HG02973 (cell line): ENCODE results near the gene B4GALT4.
"Not testable (repeated sequence)": the region's sequence is repeated elsewhere in the genome, so short reads cannot be mapped to it uniquely, and the experiment has no call there.

ENCODE experiments used
- ATAC-seq: cut with Tn5 transposase; IDR thresholded peaks from one replicate; pipeline ENCODE4 v1.9.1; 2021; ENCODE audit warnings: moderate library complexity; ENCODE audit not compliant: unreplicated experiment

Gene B4GALT4

DNA sequence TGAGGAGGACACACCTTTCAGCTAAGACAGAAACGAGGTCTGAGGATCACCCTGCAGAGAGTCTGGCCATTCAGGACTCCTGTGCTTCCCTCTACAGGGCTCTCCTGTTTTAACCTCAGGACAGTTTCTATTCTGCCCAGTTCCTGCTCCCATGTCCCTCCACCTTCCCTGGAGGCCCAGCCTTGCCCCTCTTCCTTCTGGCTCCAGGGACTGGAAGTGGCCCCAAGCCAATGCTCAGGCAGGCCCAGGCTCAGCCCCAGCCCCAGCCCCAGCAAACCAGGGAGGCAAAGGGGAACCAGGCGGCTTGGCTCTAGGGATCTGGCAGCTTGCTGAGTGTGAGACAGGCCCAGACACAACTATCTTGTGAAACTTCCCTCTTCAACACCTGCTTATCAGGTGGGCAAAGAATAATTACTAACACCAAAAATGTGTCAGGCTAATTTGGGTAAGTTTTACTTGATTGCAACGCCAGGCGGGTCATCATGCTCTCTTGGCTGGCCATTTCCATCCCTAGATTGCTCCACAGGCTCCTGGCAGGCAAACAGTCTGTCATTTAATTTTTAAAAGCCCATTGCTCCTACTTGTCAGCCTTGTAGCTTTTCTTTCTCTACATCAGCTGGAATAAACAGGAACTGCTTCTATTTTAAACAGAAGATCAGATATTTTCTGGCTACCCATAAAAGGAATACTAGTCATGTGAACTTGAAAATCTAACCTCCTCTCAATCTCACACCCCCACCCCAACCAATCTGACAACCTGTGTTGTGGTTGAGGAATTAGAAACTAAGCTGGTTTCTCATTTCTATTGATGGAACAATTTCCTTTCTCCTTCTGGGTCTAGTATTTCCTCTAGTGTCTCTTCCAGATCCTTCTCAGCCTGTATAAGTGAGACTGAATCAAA is 33.8 kb downstream of the B4GALT4 start:
- ATAC-seq = no peak

DNA sequence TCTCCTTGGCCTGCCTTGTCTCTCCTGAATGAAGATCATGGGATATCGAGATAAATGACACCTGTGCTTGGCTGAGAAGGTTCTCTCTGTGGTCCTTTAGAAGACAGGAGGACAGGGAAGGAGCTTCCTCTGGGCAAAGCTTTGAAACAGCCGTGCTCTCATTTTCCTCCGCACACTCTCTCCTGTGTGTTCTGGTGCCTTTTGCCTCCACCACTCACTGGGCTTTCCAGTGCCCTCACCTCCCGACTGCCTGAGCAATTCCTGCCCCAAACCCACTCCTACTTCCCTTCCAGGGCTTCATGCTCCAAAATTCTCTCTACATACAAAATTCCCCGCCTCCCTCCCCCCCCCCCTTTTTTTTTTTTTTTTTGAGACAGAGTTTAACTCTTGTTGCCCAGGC is 35.0 kb downstream of the B4GALT4 start:
- no peak for ATAC-seq

DNA sequence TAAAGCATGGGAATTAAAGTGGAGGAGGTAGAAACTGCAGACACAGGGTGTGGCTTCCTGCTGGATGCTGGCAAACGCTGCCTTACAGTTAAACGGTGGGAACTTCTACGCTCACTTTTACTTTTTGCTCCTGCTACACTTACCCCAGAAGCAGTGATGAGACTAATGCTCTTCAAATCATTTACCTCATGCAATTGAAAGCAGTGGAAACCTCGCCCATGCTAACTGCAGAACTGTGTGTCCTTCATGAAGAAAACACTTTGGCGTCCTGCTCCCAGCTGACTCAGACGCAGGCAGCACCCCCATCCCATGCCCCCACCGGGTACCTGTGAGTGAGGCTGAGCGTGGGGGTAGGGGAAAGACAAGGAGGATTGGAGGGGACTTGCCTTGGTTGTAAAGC is 35.5 kb downstream of the B4GALT4 start:
- ATAC-seq = no peak

DNA sequence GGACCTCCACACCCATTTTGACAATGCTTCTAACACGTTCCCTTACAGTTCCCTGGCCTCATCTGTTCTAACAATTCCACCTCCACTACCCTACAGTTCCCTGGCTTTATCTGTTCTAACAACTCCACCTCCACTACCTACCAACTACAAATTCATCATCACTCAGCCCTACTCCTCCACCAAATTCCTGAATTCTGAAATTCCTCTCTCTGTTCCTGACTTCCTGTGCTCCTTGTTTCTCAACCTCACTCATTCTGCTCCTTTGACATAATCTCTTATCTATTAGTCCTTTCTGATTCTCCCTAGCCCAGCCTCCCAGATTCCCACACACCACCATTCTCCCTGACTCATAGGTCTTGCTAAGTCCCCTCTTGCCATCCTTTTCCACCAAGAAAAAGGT is 44.8 kb downstream of the B4GALT4 start:
- no peak for ATAC-seq

DNA sequence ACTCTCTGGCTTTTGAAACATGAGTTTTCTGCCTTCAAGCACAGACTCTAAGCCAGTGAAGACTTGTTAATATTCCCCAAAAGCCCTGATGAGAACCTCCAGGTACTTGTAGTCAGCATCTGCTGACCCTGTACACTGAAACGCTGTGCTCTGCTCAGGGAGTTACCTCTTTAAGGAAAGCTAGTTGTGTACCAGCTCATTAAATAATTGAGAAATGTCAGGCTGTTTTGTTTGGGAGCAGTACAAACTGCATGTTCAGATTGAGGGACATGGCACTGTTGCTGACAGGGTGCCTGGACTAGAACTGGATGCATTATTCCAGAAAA is 45.6 kb downstream of the B4GALT4 start:
- no peak for ATAC-seq

DNA sequence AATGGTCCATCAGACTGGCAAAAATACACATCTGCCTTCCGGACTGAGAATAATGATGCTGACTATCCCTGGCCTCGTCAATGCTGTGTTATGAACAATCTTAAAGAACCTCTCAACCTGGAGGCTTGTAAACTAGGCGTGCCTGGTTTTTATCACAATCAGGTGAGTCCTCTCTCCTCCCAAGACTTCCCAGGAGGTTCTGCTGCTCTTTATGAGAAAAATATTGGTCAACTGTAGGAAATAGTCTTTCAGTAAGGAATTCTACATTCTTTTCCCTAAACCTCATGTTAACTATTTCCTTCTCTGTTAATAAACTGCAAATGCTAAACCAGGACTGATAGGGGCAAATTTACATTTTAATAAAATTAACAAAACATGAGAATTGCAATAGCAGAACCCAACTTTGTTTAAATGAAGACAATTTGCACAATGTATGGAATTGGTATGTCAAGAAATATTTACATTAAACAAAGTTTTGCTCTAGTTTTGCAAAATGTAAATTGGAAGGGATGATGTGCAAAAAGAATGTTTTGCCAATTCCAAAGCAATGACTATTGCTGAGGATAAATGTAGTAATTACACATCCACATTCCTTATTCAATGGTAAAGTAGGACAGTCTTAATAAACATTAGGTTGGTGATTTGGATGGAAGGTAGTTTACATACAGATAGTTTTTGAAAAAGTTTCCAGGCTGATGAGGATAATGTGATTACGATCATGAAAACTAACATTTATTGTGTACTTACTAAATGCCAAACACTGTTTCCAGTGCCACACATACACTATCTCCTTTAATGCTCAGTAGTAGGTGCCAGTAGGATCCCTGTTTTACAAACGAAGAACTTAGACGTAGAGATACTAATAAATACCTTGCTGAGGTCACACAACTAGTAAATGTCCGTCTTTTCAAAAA is 46.2 kb downstream of the B4GALT4 start:
- no peak for ATAC-seq

DNA sequence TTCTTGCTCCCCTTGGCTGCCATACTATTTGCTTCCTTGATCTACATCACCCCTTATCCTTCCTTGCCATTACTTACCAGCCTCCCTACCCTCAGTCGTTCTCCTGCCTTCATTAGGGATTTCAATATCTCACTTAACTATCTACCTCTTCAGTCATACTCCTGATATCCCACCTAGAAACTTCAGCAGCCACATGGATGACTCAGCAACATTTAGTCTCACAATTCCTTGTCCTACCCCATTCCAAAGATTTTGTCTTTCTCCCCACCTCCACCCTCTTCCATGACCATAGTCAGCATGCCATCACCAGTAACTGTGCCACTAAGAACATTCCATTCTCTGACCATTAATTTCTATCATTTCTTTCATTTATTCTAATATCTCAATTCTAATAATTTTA is 48.9 kb downstream of the B4GALT4 start:
- ATAC-seq = no peak

DNA sequence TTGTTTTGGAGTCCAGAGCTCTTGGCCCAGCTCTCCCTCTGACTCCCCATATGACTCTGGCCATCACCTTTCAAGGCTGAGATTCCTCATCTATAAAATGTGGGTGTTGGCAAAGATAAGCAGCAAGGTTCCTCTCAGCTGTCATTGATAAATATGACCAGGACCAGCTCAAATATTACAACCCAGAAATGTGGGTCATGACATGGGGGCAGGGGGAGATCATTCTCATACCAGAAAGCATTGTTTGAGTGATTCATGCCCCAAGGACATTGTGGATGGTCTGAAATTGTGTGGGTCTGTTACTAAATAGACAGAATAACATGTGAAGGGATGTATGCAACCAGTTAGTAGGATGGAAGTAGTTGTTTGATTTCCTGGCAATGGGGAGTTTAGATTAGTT is 53.4 kb downstream of the B4GALT4 start:
- ATAC-seq = no peak

DNA sequence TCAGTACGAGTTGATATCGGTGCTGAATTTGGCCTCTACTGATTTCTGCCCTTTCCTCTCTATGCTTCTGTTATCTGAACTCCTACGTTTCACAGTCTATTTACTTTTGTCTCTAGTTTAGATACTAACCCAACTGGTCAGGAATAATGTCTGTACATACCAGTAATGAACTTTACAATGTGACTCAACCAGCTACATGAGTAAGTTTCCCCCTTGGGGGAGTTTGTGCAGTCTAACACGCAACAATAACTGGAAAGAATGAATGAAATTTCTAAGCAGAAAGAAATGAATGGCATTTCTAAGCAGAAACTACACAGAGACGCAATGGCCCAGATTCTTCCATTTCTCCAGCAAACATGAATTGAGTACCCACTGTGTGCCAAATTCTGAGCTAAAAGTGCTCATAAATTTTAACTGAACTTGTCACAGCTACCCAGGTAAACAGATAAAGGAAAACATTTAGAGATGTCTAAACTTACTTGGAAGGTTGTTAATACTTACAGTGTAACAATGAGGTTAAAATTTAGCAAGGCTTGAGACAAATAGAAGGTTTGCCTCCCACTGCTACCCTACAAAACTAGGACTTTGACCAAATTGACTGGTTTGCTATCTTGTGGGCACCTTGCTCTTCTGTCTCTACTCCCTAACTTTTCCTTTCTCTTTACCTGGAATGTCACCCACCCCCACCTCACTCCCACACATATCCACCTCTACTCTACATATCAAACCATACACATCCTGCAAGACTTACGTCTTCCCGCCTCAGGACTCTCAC is 55.7 kb downstream of the B4GALT4 start:
- ATAC-seq = no peak

DNA sequence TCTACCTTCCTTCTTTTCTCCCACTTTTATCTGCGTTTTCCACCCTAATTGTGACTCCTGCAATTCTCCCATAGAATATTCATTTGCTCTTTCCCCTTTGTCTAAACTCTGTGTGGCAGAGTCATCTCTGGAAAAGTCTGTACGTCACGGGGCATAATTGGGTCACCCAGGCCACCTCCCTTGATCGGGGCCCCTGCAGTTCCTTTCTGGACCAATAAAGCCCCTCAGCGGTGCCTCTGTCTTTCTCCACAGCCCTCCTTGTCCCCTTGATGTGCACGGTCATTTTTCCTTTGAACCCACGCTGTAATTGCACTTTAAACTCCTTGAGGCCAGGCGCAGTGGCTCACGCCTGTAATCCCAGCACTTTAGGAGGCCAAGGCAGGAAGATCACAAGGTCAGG is 56.6 kb downstream of the B4GALT4 start:
- ATAC-seq = no peak

DNA sequence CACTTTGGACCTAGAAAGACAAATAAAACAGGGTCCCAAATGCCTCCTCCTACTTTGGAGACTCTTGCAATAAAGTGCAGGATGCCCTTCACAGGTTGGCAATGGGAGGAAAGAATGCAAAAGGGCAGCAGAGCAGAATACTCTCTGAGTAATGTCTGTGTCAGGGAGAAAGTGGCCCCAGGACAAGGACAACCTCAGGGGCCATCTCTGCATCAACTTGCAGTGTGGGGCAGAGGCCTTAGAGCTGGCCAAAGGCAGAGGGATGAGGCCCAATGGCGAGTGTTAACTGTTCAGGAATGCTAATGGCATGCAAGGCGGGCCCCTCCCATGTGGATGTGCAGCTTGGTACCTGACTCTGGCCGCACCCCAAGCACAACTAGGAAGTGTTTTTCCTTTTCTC is 58.9 kb downstream of the B4GALT4 start:
- ATAC-seq = no peak

DNA sequence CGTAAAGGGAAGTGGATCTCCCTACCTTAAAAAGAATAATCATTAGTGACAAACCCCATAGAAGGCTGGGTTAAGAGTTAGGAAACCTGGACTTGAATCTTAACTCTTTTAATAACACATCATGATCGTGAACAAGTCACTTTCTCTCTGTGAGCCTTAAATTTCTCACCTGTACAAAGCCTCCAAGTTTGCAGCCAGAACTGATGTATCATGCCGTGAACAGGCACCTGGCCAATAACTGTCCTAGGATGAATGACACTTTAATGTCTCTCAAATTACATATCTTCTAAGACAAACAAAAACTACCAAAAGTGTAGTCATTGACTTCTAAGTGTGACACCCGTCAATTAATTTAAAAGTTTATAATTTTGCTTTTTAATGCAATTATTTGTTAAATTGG is 63.4 kb downstream of the B4GALT4 start:
- no peak for ATAC-seq

DNA sequence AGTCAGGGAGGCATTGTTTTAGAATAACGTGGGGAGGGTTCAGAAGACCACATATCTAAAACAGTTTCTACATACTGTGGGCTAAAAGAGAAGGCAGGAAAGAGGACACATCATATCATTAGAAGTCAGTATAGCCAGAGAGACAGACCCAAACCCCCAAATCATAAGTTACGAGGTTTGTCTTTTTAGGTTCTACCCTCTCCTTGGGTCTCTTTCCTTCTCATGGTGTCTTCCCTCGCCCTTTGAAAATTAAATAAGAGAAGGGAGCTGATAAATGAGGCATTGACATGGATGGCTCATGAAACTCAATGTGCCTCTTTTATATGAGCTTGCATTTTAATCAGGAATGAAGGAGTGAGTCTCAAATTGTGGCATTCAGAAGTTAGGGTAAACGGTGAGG is 63.9 kb downstream of the B4GALT4 start:
- no peak for ATAC-seq

DNA sequence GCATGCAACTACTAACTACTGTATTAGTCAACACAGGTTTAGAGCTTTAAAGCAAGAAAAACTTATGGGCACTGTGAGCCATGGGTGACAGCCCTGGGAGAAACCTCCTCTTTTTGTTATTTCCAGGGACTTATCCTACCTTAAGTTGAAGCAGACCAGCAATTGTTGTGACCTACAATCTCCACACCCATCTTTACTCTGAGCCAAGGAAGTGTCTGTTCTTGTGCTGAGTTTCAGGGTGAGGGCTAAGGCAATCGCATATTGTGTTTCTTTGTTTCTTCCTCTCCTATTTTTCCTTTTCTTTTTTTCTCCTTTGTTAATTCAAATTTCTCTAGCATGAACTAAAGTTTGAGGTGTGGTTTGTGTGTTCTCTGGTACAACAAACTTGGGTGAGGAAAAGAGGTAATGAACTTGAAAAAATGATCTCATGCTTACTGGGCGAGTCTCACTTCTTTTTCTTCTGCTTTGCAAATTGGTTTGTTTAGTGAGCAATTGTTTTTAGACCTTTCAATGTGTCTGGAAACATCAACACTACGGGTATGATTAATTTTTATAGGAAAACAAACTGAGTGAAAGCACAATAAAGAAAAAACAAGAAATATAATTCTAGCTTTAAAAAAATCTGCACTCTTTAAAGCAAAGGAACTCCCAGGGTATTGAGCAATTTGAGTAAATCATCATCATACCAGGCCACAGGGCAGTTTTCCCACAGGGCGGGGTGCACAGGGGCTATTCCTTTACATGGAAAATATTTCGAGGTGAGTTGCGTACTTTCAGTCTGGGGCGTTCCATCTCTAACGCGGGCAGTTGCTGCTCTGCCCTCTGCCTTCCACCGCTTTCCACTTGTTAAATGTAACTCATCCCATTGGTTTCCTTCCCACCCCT is 64.6 kb downstream of the B4GALT4 start:
- ATAC-seq = no peak

DNA sequence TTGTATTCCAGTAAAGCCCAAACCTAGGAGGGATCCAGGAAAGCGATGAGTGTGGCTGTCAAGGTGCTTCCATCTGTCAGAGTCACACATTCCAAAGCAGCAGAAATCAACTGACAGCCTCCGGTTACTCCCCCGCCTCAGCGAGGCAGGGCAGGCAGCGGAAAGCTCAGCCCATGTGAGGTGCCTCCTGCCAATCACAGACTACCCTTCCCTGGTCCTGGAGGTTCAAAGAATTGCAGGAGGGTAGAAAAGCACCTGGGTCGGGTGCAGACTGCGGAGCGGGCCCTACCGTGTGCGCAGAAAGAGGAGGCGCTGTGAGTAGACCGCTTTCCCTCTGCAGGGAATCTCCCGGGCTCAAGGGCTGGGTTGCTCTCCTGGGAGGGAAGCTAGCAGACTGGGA is 67.4 kb downstream of the B4GALT4 start, which contains the start of gene UPK1B:
Gene UPK1B (plus strand): TSS at position 274 of the 400 bp plus-strand sequence. CDS start 13,144 bp downstream, outside the sequence.
- no peak for ATAC-seq

DNA sequence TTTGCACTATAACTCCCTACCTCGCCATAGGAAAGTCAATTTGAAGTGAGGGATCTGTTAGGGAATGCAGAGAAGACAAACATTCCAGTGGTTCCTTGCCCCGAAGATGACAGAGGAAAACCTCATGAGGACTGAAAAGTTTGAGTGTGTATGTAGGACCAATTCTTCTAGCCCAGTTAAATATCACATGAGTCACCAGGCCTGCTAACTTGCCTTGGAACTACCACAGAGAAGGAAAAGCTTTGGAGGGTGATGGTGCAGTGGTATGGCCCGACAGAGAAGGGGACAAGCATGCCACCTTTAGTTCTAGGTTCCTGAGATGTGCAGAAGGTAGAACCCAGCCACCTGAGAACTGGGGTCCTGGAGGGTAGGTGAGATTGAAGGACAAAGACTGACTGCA is 69.9 kb downstream of the B4GALT4 start:
- ATAC-seq = no peak

DNA sequence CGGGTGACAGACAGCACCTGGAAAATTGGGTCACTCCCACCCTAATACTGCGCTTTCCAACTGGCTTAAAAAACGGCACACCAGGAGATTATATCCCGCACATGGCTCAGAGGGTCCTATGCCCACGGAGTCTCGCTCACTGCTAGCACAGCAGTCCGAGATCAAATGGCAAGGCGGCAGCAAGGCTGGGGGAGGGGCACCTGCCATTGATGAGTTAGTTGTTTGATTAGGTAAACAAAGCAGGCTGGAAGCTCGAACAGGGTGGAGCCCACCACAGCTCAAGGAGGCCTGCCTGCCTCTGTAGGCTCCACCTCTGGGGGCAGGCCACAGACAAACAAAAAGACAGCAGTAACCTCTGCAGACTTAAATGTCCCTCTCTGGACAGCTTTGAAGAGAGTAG is 75.9 kb downstream of the B4GALT4 start:
- ATAC-seq = not testable (repeated sequence)
